Measurements from ENCODE around the gene SHISA6.

Gene SHISA6

GRCh38 chr17:11324846-11325420, 83.9 kb downstream of the SHISA6 start:
- H3K79me2 ChIP-seq (ENCODE audit: insufficient read depth, low read depth) = no peaks in the 10 kb centered on the region
- H3K4me2 ChIP-seq = no peak overlapping the region
- no peaks in the 10 kb centered on the region for H3K36me3 ChIP-seq (ENCODE audit: insufficient read depth)
- H4K20me1 ChIP-seq (ENCODE audit: insufficient read depth) = no peaks in the 10 kb centered on the region
- no peak overlapping the region for H2AFZ ChIP-seq (ENCODE audit: low read depth)
- H3K4me1 ChIP-seq (ENCODE audit: low read depth, poor library complexity, severe bottlenecking) = no peaks in the 10 kb centered on the region
- no peak overlapping the region for H3K27ac ChIP-seq
- H3K4me3 ChIP-seq (IDR thresholded peaks at IDR 0.05; ENCODE audit: insufficient read depth, low read depth, low read length) = no peak overlapping the region
- H3K9ac ChIP-seq = no peak overlapping the region
- no peaks in the 10 kb centered on the region for H3K27me3 ChIP-seq (ENCODE audit: insufficient read depth, low read depth)
- TF ChIP-seq, protein P1, sequence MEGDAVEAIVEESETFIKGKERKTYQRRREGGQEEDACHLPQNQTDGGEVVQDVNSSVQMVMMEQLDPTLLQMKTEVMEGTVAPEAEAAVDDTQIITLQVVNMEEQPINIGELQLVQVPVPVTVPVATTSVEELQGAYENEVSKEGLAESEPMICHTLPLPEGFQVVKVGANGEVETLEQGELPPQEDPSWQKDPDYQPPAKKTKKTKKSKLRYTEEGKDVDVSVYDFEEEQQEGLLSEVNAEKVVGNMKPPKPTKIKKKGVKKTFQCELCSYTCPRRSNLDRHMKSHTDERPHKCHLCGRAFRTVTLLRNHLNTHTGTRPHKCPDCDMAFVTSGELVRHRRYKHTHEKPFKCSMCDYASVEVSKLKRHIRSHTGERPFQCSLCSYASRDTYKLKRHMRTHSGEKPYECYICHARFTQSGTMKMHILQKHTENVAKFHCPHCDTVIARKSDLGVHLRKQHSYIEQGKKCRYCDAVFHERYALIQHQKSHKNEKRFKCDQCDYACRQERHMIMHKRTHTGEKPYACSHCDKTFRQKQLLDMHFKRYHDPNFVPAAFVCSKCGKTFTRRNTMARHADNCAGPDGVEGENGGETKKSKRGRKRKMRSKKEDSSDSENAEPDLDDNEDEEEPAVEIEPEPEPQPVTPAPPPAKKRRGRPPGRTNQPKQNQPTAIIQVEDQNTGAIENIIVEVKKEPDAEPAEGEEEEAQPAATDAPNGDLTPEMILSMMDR (conservative IDR thresholded peaks at IDR 0.05; ENCODE audit: low read depth, low read length) = no peak

- TF ChIP-seq, protein P1 (conservative IDR thresholded peaks at IDR 0.05; ENCODE audit: low read depth, low read length) = no peak
- no peaks in the 10 kb centered on the region for H3K4me1 ChIP-seq (ENCODE audit: low read depth, poor library complexity, severe bottlenecking)
- no peak overlapping the region for H3K27ac ChIP-seq
- no peaks in the 10 kb centered on the region for H4K20me1 ChIP-seq (ENCODE audit: insufficient read depth)
- H3K9ac ChIP-seq = no peak overlapping the region
- no peaks in the 10 kb centered on the region for H3K27me3 ChIP-seq (ENCODE audit: insufficient read depth, low read depth)
- no peak overlapping the region for H2AFZ ChIP-seq (ENCODE audit: low read depth)
- H3K79me2 ChIP-seq (ENCODE audit: insufficient read depth, low read depth) = no peaks in the 10 kb centered on the region
- H3K36me3 ChIP-seq (ENCODE audit: insufficient read depth) = no peaks in the 10 kb centered on the region
- H3K4me3 ChIP-seq (IDR thresholded peaks at IDR 0.05; ENCODE audit: insufficient read depth, low read depth, low read length) = no peak overlapping the region
- no peak overlapping the region for H3K4me2 ChIP-seq
Observed at GRCh38 chr17:11326492-11326891, 85.5 kb downstream of the SHISA6 start.

GRCh38 chr17:11328770-11329169, 87.8 kb downstream of the SHISA6 start:
- no peak overlapping the region for H3K4me3 ChIP-seq (IDR thresholded peaks at IDR 0.05; ENCODE audit: insufficient read depth, low read depth, low read length)
- H3K27ac ChIP-seq = no peak overlapping the region
- no peak overlapping the region for H3K9ac ChIP-seq
- H3K4me1 ChIP-seq (ENCODE audit: low read depth, poor library complexity, severe bottlenecking) = no peaks in the 10 kb centered on the region
- H2AFZ ChIP-seq (ENCODE audit: low read depth) = no peak overlapping the region
- TF ChIP-seq, protein P1 (conservative IDR thresholded peaks at IDR 0.05; ENCODE audit: low read depth, low read length) = no peak
- no peaks in the 10 kb centered on the region for H3K79me2 ChIP-seq (ENCODE audit: insufficient read depth, low read depth)
- H3K36me3 ChIP-seq (ENCODE audit: insufficient read depth) = no peaks in the 10 kb centered on the region
- no peak overlapping the region for H3K4me2 ChIP-seq
- H3K27me3 ChIP-seq (ENCODE audit: insufficient read depth, low read depth) = no peaks in the 10 kb centered on the region
- H4K20me1 ChIP-seq (ENCODE audit: insufficient read depth) = no peaks in the 10 kb centered on the region

- TF ChIP-seq, protein P1 (conservative IDR thresholded peaks at IDR 0.05; ENCODE audit: low read depth, low read length) = no peak
- no peak overlapping the region for H2AFZ ChIP-seq (ENCODE audit: low read depth)
Observed at GRCh38 chr17:11330006-11330405, 89.0 kb downstream of the SHISA6 start.

More at GRCh38 chr17:11330006-11330405, 89.0 kb downstream of the SHISA6 start:
- H3K36me3 ChIP-seq (ENCODE audit: insufficient read depth) = no peaks in the 10 kb centered on the region
- H4K20me1 ChIP-seq (ENCODE audit: insufficient read depth) = no peaks in the 10 kb centered on the region
- H3K4me3 ChIP-seq (IDR thresholded peaks at IDR 0.05; ENCODE audit: insufficient read depth, low read depth, low read length) = no peak overlapping the region
- H3K4me1 ChIP-seq (ENCODE audit: low read depth, poor library complexity, severe bottlenecking) = no peaks in the 10 kb centered on the region
- H3K9ac ChIP-seq = no peak overlapping the region
- no peaks in the 10 kb centered on the region for H3K27me3 ChIP-seq (ENCODE audit: insufficient read depth, low read depth)
- no peak overlapping the region for H3K4me2 ChIP-seq
- no peaks in the 10 kb centered on the region for H3K79me2 ChIP-seq (ENCODE audit: insufficient read depth, low read depth)
- no peak overlapping the region for H3K27ac ChIP-seq
